K562 (cell line): ENCODE measurements around the gene GASK1A. TPM values are rescaled to one million over a fixed set of nuclear protein-coding genes. Genes with fewer than 3 reads are reported as not detected.

Experiments used
- AFF1 ChIP-seq, 2 experiments: fragments of 450-650 bp; IDR thresholded peaks; 2 replicates each; pipeline ENCODE4 v1.6.1; 2018; ENCODE audit warnings: mild to moderate bottlenecking in 2 of 2, low read depth in 1 of 2; ENCODE audit not compliant: partially characterized antibody in 2 of 2
- CTBP1 ChIP-seq: fragments of 450-650 bp; IDR thresholded peaks from 2 replicates; pipeline ENCODE4 v1.6.1; 2016; ENCODE audit warnings: borderline replicate concordance
- MEIS2 ChIP-seq: fragments of 450-650 bp; IDR thresholded peaks from 2 replicates; pipeline ENCODE4 v1.6.1; 2014; ENCODE audit warnings: mild to moderate bottlenecking; ENCODE audit not compliant: partially characterized antibody
- TFAP4 ChIP-seq: sonication (generic); formaldehyde crosslinking; IDR thresholded peaks from 2 replicates; pipeline ENCODE4 v1.8.0; 2022; ENCODE audit warnings: missing genetic modification reagents, mild to moderate bottlenecking, moderate library complexity, borderline replicate concordance
- ZBTB17 ChIP-seq: fragments of 450-650 bp; formaldehyde crosslinking; IDR thresholded peaks from 2 replicates; pipeline ENCODE4 v1.4.0; 2020; ENCODE audit warnings: mild to moderate bottlenecking
- ZKSCAN8 ChIP-seq: fragments of 200-800 bp; sonication (Bioruptor generic); IDR thresholded peaks from 2 replicates; pipeline ENCODE4 v1.6.1; 2016; ENCODE audit warnings: missing genetic modification characterization, missing compliant biosample characterization
- polyA plus RNA-seq, 8 experiments: library from polyadenylated mRNA; depleted of rRNA in 4 of 8; stranded (reverse) in 5 of 8; unstranded in 3 of 8; fragments of >200 nt; fragmentation: Nextera tagmentation in 2 of 8; fragmentation: Illumina TruSeq in 1 of 8; extraction: Ambion mirVana in 2 of 8; extraction: Trizol in 1 of 8; gene quantifications; 2 replicates each; pipeline versions ENCODE4 v1.2.1 to v1.2.3, GENCODE V29; 2011 to 2014; ENCODE audit warnings: inconsistent platforms in 1 of 8, missing spikeins in 1 of 8
- total RNA-seq, 7 experiments: library from RNA; depleted of rRNA in 6 of 7; stranded (reverse); fragments of >200 nt in 6 of 7; fragmentation: Illumina TruSeq in 2 of 7; extraction: Trizol in 2 of 7; gene quantifications; 2 replicates each; pipeline versions ENCODE4 v1.2.1 to v1.2.3, GENCODE V29; 2011 to 2021; ENCODE audit warnings: low replicate concordance in 1 of 7
- TF ChIP-seq, protein P1 (sequence below): fragments of 250-450 bp; sonication (Bioruptor Pico); IDR thresholded peaks from 2 replicates; pipeline ENCODE4 v1.8.0; 2022; ENCODE audit warnings: inconsistent platforms

Gene GASK1A
- total and polyA plus RNA-seq, 9 of the 15 experiments (the other 6 are each of a cell fraction or from before 2014, with no cell fraction given) = 0.04 to 0.11 (median 0.05) TPM; not detected in 5

DNA sequence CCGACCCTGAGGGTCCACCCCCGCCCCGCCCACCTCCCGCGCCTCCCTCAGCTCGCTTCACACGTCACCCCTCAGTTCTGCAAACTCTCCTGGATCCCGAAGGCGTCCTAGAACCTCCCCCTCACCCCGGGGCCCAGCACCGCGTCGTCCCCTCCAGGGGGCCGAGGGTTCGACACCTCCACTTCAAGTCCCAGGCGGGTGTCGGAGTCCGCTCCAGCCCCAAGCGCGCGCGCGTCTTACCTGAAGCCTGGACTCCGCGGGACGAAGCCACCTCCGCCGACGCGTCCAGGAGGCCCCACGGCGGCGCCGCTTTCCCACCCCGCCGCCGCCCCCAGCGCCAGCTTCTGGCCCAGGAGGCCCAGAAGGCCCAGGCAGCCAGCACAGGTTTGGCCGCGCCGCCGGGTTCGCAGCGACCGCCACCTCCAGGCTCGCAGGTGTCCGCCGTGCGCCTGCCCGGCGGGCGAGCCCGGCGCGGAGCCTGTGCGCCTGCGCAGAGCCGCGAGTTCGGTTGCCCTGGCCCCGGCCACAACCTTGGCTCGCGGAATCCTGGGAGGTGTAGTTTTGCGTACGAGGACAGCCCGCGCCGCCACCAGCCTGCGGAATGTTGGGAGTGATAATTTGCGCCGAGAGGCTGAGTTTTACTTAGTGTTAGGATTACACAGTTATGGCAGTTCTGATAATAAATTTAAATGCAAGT, 126.6 kb downstream of the GASK1A start, which contains the start of gene POMGNT2 (continued):
- TF ChIP-seq AFF1 (IDR thresholded peaks at IDR 0.05; ENCODE audit: low read depth in 1 of 2, partially characterized antibody in 2 of 2) (peak in 1 of 2 experiments; percentile 90), ZKSCAN8 (CRISPR knock-in tag) (no peak), ZBTB17 (CRISPR knock-in tag) (peak; percentile 60; the same call in 1 of the 2 replicates), CTBP1 (peak; percentile 90), TFAP4 (CRISPR knock-in tag) (0 out of 2 replicates have a peak, but pooled peaks have one; percentile 56), MEIS2 (peak; percentile 91)
- TF ChIP-seq, protein P1, sequence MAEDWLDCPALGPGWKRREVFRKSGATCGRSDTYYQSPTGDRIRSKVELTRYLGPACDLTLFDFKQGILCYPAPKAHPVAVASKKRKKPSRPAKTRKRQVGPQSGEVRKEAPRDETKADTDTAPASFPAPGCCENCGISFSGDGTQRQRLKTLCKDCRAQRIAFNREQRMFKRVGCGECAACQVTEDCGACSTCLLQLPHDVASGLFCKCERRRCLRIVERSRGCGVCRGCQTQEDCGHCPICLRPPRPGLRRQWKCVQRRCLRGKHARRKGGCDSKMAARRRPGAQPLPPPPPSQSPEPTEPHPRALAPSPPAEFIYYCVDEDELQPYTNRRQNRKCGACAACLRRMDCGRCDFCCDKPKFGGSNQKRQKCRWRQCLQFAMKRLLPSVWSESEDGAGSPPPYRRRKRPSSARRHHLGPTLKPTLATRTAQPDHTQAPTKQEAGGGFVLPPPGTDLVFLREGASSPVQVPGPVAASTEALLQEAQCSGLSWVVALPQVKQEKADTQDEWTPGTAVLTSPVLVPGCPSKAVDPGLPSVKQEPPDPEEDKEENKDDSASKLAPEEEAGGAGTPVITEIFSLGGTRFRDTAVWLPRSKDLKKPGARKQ (CRISPR knock-in tag) = no peak
- TF ChIP-seq, all 486 proteins: peak for 85
